GM04504 (cell line): ENCODE results near the gene ZSWIM4.
"Not testable (repeated sequence)": the region's sequence is repeated elsewhere in the genome, so short reads cannot be mapped to it uniquely, and the experiment has no call there.

Source experiments
- DNase-seq: peaks from one replicate; pipeline ENCODE4 v3.0.0-alpha.2; 2012; ENCODE audit warnings: low read depth

ZSWIM4 gene

DNA sequence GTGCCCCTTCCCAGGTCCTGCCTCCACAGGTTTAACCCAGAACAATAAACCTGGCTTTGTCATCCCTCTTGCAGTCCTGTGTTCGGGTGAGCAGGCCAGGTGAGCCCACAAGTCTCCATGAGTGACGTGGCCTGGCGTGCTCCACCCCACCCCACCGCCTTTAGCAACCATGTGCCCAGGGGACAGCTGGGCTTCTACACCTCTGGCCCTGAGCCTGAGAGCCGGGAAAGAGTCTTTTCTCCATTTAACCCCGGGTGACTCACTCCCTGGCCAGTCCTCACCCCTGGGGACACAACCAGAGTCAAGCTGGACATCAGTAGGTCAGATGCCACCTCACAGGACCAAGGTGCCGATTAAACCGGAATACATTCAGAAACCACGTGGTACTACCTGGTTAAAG lies 16.8 kb upstream of the ZSWIM4 start:
- DNase-seq = no peak

DNA sequence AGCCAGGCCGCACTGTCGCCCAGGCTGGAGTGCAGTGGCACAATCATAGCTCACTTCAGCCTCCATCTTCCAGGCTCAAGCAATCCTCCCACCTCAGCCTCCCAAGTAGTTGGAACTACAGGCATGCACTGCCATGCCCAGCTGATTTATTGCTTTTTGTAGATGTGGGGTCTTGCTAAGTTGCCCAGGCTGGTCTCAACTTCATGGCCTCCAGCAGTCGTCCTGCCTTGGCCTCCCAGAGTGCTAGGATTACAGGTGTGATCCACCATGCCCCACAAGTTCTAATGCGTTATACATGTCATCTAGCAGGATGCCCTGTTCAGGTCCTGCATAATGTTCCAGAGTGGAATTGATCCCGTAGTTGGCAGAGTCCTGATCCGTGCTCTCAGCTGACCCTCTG lies 16.4 kb upstream of the ZSWIM4 start:
- DNase-seq = no peak

DNA sequence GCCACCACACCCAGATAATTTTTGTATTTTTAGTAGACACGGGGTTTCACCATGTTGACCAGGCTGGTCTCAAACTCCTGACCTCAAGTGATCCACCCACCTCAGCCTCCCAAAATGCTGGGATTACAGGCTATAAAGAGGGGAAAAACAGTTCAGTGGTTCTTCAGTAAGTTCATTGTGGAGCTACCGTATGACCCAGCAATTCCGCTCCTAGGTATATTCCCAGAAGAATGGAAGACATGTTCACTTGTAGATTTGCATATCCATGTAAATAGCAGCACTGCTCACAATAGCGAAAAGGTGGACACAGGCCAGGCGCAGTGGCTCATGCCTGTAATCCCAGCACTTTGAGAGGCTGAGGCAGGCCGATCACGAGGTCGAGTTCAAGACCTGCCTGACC lies 15.4 kb upstream of the ZSWIM4 start:
- not testable (repeated sequence) for DNase-seq

DNA sequence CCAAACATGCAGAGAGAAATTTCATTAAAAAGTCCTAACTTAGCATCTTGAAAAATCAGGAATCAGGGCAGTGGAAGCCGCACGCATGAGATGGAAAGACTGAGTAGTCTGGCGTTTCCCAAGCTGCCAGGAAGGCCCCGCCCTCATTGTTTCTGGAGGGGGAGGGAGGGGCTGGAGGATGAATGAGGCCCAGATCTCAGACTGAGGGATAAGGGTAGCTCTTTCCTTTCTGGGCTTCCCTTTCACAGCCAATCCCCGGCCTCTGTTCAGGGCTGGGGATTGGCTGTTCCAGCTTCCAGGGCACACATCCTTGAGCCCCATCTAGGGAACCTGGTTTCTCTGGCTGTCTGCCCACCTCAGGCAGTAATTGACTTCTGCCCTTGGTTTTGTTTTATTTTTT lies 13.7 kb upstream of the ZSWIM4 start:
- DNase-seq = peak; percentile 73

DNA sequence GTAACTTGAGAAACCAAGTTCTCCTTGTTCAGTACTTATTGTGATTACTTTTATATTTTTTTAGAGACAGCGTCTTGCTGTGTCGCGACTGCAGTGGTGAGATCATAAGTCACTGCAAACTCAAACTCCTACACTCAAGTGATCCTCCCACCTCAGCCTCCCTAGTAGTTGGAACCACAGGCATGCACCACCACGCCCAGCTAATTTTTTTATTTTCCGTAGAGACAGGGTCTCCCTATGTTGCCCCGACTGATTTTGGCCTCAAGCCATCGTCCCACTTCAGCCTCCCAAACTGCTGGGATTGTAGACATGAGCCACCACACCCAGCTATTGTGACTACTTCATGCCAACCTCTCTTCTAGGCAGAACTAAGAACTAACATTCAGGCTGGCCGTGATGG lies 12.7 kb upstream of the ZSWIM4 start:
- no peak for DNase-seq

DNA sequence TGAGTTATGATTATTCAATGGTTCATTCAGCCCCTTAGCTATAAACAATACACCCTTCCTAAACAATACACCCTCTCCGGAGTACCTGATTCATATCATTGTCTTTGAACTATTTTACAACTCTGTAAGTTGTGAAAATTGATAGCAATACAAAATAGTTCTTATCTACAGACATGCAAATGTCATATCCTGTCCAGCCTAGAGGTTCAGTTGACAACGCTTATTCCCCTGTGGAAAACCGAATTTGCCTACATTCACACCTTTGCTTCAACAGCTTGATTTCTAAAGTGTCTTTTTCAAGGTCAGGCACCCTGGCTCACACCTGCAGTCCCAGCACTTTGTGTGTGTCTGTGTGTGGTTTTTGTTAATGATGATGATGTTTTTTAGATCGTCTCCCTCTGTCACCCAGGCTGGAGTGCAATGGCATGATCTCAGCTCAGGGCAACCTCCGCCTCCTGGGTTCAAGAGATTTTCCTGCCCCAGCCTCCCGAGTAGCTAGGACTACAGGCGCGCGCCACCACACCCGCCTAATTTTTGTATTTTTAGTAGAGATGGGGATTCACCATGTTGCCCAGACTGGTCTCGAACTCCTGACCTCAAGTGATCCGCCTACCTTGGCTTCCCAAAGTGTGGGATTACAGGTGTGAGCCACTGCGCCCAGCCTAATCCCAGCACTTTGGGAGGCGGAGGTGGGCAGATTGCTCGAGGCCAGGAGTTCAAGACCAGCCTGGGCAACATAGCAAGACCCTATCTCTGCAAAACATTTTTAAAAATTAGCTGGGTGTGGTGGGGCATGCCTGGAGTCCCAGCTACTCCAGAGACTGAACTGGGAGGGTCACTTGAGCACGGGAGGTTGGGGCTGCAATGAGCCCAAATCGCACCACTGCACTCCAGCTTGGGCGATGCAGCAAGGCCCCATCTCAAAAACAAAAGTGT lies 11.4 kb upstream of the ZSWIM4 start:
- DNase-seq = no peak

DNA sequence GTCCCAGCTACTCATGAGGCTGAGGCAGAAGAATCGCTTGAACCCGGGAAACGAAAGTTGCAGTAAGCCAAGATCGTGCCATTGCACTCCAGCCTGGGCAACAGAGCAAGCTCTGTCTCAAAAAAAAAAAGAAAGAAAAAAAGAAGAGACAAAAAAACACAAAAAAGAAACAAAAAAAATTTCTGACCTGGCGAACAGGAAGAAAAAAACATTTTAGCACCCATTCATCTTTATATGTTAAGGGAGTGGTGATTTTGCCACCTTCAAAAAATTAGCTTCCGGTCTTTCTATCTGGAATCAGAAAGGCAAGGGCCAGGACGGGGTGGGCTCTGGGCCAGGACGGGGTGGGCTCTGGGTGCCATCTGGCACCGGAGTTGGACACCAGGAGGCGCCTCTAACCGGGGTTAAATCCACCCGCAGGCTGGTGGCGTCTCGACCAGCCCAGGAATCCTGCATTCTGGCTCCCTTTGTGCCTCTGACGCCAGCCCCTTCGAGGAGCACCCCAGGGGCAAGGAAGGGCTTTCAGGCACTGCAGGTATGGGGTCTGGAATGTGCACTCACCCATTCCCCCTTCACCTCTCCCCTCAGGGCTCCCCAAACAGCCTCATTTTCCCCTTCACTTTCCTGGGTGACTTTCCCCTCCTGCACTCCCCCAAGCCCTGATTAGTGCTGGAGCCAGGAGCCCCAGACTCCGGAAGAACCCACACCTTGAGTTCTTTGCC lies 10.4 kb upstream of the ZSWIM4 start:
- DNase-seq = peak; percentile 50

DNA sequence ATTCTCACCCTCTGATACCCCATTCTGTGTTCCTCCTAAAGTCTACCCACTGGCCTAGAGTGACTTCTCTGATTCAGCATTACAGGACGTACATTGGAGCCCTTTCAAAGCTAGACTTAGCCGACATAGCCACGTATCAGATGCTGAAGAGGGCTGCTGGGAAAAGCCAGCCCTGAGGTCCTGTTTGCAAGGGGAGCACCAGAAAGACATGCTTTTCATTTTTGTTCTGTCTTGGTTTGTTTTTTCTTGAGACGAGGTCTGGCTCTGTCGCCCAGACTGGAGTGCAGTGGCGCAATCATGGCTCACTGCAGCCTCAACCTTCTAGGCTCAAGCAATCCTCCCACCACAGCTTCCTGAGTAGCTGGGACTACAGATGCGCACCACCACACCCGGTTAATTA lies 6.3 kb upstream of the ZSWIM4 start:
- DNase-seq = peak; percentile 51

DNA sequence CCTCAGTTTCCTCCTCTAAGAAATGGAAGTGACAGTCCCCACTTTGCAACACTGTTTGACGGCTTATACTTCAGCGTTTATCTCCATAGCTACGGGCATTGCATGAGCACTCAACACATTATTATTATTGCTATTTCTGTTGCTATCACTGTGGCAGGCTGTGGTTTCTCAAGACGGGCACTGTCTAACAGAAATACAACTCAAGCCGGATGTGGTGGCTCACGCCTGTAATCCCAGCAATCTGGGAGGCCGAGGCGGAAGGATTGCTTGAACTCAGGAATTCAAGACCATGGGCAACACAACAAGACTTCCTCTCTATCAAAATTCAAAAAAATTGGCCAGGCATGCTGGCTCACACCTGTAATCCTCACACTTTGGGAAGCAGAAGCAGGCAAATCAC lies 4.9 kb upstream of the ZSWIM4 start:
- no peak for DNase-seq

DNA sequence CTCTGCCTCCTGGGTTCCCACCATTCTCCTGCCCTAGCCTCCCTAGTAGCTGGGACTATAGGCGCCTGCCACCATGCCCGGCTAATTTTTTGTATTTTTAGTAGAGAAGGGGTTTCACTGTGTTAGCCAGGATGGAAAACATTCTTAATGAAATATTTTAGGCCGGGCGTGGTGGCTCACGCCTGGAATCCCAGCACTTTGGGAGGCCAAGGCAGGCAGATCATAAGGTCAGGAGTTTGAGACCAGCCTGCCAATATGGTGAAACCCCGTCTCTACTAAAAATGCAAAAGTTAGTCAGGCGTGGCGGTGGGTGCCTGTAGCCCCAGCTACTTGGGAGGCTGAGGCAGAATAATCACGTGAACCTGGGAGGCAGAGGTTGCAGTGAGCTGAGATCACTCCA lies 1.9 kb upstream of the ZSWIM4 start:
- not testable (repeated sequence) for DNase-seq

DNA sequence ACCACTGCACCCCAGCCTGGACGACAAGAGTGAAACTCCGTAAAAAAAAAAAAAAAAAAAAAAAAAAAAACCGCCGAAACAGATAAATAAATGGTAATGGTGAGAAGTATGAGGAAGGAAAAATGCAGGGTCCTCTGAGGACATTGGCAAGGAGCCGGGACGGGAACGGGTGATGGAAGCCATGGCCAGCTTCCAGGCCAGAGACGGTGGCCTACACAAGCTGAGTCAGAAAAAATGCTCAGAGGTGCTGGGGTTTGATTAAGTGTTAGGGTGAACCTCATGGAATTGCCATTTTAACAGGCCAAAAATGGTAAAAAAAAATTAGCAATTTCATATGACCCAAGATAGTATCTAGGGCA lies 866 bp upstream of the ZSWIM4 start:
- DNase-seq = peak; percentile 88

DNA sequence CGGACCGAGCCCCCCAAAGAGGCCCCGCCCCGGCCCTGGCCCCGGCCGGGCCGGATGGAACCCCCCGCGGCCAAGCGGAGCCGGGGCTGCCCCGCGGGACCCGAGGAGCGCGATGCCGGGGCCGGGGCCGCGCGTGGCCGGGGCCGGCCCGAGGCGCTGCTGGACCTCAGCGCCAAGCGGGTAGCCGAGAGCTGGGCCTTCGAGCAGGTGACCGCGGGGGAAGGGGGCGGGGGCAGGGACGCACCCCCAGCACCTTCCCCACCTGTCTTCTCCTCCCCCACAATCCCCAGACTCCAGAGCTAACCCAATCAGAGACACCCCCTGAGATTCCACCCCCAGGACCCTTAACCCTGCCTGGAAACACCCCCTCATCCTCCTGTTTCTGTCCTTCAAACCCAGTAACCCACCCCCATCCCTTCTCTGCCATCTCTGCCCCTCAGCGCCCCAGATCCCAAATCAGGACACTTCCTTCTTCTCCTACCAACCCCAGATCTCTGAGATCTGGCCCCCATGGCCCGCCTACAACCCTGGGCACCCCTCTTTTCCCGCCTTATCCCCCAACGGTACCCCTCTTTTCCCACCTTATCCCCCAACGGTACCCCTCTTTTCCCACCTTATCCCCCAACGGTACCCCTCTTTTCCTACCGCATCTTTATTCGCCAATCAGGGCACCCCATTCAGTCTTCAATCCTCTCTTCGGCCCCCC lies 505 bp downstream of the ZSWIM4 start:
- DNase-seq = no peak

DNA sequence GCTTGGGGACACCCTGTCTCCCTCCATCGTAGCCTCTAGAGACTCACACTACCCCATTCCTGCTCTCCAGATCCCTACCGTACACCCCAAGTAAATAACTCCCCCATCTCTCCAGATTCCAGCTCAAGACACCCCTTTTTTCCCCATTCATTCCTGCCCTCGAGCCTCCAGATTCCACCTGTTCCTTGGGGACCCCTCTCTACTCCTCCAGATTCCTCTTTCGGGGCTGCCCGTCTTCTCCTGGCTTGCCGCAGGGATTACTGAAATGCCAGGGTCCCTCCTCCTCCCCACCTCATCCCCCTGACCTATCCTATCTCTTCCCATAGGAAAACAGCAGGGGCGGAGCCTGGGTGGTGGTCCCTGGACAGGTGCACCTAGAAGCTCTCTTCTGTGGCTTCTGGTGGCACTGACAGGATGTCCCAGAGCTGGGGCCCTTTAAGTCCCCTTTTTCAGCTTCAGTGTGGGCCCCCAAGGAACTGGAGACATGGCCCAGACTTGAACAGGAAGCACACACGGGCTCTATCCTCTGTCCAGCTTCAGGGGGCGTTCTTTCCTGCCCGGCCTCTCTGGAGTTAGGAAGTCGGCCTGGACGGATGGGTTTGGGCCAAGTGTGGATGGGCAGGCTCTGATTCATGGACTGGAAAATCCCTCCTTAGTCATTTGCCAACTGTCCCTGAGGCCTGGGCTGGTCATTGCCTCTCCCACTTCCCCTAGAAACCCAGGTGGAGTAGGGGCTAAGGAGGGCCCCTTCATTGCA lies 1.2 kb downstream of the ZSWIM4 start:
- peak; percentile 94 for DNase-seq

DNA sequence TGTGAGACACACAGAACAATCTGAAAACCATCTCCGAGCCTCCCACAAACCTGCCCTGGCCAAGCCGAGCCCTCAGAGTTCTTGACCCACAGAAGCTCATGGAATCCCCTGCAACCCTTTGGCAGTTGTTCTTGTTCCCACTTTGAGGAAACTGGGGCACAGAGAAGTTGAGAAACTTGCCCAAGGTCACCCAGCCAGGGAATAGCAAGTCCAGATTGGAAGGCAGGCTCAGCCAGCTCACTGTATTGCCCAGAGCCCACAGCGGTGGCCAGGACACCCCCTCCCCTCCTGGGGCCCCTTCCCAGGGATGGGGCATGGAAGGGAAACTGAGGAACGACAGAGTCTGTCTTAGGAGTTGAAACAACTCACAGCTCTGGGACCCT lies 1.8 kb downstream of the ZSWIM4 start:
- no peak for DNase-seq

DNA sequence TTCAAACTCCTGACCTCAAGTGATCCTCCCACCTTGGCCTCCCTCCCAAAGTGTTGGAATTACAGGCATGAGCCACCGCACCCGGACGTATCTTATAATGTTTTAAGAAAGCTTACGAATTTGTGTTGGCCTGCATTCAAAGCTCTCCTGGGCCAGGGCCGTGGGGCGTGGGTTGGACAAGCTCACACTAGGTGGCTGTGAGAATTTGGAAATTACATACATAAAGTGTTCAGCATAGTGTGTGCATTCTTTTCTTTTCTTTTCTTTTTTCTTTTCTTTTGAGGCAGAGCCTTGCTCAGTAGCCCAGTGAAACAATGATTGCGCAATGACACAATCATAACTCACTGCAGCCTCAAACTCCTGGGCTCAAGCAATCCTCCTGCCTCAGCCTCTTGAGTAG lies 2.6 kb downstream of the ZSWIM4 start:
- peak; percentile 46 for DNase-seq

DNA sequence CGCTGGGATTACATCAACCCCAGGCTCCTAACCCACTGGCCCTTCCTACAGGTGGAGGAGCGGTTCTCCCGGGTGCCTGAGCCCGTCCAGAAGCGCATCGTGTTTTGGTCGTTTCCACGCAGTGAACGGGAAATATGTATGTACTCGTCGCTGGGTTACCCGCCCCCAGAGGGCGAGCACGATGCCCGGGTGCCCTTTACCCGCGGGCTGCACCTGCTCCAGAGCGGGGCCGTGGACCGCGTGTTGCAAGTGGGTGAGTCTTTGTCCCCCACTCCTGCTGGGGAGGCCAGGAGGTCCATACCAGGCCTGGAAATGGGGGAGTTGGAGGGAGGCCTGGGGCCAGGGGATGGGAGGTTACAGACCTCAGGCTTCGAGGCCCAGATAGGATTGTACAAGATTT lies 4.4 kb downstream of the ZSWIM4 start:
- DNase-seq = no peak

DNA sequence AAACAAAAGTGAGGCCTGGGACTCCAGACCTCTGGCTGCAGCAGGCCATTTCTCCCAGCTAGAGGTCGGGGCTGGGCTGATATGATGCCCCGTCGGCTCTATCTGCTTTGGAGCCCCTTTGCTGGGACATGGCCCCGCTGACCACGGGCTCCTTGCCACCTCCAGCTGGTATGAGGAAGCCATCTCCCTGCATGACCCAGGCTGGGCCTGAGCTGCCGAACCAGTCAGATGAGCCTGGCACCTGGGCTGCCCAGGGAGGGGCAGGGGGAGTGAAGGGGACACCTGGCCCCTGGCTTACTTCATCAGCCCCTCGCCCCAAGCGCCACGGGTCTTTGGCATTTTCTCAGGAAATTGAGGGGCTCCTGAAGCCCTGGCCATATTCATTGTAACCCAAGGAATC lies 7.8 kb downstream of the ZSWIM4 start:
- DNase-seq = no peak

DNA sequence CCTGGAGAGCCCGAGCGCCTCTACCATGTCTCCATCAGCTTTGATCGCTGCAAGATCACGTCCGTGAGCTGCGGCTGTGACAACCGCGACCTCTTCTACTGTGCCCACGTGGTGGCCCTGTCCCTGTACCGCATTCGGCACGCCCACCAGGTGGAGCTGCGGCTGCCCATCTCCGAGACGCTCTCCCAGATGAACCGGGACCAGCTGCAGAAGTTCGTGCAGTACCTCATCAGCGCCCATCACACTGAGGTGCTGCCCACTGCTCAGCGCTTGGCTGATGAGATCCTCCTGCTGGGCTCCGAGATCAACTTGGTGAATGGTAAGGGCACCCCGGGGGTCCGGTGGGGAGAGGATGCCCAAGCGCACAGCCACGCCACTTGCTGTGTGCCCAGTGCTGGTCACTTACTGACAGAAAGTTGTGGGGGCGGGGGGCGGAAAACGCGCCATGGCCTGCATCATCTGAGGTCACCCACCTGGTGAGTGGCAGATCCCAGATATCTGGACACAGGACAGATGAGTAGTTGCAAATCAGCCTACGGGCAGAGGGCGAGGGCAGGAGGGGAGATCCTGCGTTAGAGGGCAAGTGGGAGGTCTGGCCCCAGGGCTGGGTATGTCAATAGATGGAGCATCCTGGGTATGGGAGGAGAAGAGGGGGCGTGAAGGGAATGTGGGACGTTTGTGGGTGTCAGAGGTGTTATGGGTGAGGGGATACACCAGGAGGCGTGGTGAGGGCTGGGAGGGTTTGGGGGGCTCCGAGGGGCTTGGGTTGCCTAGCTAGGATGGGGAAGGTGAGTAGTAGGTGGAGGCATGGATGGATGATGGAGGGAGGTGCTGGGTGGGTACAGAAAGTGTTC lies 9.8 kb downstream of the ZSWIM4 start:
- no peak for DNase-seq

DNA sequence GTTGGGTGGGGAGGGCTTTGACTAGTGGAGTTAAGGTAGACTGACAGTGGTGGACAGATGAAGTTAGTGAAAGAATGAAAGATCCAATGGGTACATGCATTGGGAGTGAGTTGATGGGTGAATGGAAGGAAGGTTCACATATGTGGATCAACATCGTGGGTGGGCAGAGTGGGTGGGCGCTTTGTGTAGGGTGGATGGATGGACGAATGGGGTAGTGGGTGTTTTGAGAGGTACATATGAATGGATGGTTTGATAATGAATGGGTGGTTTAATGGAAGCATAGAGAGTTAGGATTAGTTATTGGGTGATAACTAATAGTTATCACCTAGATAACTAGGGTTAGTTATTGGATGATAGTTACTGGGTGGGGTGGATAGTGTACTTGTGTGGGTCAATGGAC lies 11.5 kb downstream of the ZSWIM4 start:
- no peak for DNase-seq

DNA sequence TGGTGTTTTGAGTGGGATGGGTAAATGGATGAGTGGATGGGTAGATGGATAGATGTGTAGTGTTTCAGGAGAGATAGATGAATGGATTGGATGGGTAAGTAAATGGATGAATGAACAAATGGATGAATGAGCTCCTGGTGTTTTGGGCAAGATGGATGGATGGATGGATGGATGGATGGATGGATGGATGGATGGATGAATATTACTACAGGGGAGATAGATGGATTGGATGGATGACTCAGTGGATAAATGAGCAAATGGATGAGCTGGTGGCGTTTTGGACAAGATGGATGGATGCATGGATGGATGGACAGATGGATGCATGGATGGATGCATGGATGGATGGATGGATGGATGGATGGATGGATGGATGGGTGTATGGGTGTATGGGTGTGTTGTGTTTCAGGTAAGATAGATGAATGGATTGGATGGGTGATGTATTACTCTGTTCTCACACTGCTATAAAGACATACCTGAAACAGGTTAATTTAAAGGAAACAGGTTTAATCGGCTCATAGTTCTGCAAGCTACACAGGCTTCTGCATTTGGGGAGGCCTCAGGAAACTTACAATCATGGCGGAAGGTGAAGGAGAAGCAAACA lies 12.3 kb downstream of the ZSWIM4 start:
- DNase-seq = no peak

DNA sequence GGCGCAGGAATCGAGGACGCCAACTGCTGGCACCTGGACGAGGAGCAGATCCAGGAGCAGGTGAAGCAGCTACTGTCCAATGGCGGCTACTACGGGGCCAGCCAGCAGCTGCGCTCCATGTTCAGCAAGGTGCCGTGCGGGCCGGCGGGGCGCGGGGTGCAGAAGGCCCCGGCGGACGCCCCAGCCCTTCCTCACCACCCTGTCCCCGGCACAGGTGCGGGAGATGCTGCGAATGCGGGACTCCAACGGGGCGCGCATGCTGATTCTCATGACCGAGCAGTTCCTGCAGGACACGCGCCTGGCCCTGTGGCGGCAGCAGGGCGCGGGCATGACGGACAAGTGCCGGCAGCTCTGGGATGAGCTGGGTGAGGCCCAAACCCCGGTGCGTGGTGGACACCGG lies 13.6 kb downstream of the ZSWIM4 start:
- no peak for DNase-seq
